Ishikawa (cell line): ENCODE results near the gene SERPINE2.

Experiments
- CEBPB ChIP-seq: IDR thresholded peaks from 2 replicates; pipeline ENCODE4 v1.6.1; 2012
- CREB1 ChIP-seq: IDR thresholded peaks from 2 replicates; pipeline ENCODE4 v1.6.1; 2012; ENCODE audit warnings: low read depth
- EGR1 ChIP-seq: IDR thresholded peaks from 2 replicates; pipeline ENCODE4 v1.6.1; 2012
- EP300 ChIP-seq: IDR thresholded peaks from 2 replicates; pipeline ENCODE4 v1.6.1; 2012; ENCODE audit warnings: borderline replicate concordance
- FOXM1 ChIP-seq: IDR thresholded peaks from 2 replicates; pipeline ENCODE4 v1.6.1; 2012; ENCODE audit warnings: low read depth, borderline replicate concordance
- MAX ChIP-seq: IDR thresholded peaks from 2 replicates; pipeline ENCODE4 v1.6.1; 2012
- NFIC ChIP-seq: IDR thresholded peaks from 2 replicates; pipeline ENCODE4 v1.6.1; 2012
- RAD21 ChIP-seq: IDR thresholded peaks from 2 replicates; pipeline ENCODE4 v1.6.1; 2012; ENCODE audit warnings: low read depth
- REST ChIP-seq: IDR thresholded peaks from 2 replicates; pipeline ENCODE4 v1.6.1; 2012; ENCODE audit warnings: low read depth, mild to moderate bottlenecking
- TAF1 ChIP-seq: IDR thresholded peaks from 2 replicates; pipeline ENCODE4 v1.6.1; 2012; ENCODE audit warnings: low read depth, mild to moderate bottlenecking
- TCF12 ChIP-seq: IDR thresholded peaks from 2 replicates; pipeline ENCODE4 v1.6.1; 2012; ENCODE audit warnings: low read depth
- TEAD4 ChIP-seq: IDR thresholded peaks from 2 replicates; pipeline ENCODE4 v1.6.1; 2012
- USF1 ChIP-seq: IDR thresholded peaks from 2 replicates; pipeline ENCODE4 v1.6.1; 2012
- YY1 ChIP-seq: IDR thresholded peaks from 2 replicates; pipeline ENCODE4 v1.6.1; 2012; ENCODE audit warnings: low read depth
- ZBTB7A ChIP-seq: IDR thresholded peaks from 2 replicates; pipeline ENCODE4 v1.6.1; 2012; ENCODE audit warnings: low read depth

The SERPINE2 gene

DNA sequence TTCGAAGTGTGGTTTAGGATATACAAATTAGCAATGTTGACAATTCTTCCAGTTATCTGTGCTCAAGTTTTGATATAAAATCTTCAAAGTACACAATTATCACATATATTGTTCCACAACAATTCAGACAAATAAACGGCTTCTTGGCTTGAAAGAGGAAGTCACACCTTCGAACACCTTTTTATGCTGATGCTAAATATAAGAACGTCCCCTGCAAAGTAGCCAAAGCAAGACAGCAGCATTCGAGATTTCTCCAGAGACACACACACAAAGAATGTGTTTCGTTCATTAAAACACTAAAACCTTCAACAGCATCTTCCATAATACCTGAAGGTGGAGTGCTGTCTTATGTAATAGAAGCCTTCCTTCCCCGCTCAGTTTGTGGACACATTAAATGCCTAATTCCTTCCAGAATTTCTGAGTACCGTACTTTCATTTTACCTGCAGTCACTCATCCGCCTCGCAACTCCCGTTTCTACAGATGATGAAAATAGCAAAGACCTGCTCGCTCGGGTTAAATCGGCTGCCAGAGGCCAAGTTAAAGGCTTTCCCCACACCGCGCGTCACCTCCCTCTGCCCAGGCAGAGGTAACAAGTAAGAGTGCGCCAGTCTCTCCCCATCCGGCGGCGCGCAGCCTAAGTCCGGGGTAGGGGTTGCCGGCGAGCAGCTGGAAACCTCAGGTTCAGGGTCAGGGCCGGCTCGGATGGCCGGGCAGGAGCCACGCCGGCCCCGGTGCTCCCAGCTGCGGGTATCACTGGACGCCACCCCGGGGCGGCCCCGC lies 847 bp downstream of the SERPINE2 start:
- TF ChIP-seq TCF12: no peak
- TF ChIP-seq RAD21: no peak
- no peak for TF ChIP-seq YY1
- TF ChIP-seq USF1: no peak

DNA sequence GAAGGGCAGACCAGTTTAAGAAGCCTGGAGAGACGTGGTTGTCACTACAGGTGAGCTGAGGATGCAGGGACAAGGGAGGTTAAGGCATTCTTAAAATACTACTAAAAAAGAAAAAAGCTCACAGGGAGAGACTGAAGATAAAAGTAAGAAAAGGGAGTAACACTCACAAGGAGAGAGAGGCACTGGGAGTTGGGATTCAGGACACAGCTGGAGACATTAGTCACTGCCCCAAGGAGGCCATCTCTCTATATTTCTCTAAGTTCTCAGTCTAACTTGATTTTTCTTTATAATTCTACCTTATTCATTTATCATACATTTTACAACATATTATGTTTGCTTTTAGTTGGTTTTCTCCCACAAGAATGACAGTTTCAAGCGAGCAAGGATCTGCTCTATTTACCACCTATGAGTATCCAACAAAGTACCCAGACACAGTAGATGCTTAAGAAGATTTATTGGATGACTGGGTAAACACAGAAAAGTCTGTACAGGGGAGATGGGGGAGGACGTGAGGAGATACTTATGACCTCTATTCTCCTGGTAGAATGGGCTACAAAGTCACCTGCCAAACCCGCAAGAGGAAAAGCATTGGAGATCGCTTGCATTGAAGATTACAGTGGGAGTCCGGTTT lies 2.2 kb downstream of the SERPINE2 start:
- TF ChIP-seq CREB1: no peak
- TF ChIP-seq TEAD4: no peak
- no peak for TF ChIP-seq RAD21

- no peak for TF ChIP-seq MAX
- TF ChIP-seq REST: no peak
- TF ChIP-seq CEBPB: no peak
- no peak for TF ChIP-seq EP300
- no peak for TF ChIP-seq USF1
- no peak for TF ChIP-seq FOXM1
- TF ChIP-seq TCF12: no peak
- no peak for TF ChIP-seq NFIC
- TF ChIP-seq TEAD4: no peak
- no peak for TF ChIP-seq CREB1
Measured at GRCh38 chr2:224034017-224034416, 5.1 kb downstream of the SERPINE2 start.

DNA sequence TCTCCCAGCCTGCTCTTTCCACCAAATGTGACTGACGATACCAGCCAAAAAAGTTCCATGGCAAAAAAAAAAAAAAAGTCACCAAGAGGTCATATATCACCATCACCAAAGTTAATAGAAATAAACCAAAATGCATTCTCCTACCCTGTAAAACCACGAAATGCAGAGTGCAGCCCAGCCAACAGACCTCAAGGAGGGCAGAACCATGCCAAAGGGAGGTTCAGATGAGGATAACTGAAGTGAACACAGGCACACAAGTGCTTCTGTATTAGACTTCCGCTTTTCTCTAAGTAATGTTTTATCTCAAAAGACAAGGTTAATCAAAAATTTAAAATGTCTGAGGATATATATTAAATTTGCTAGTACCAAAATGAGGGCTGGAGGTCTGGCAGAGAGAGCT lies 5.5 kb downstream of the SERPINE2 start:
- TF ChIP-seq CREB1: no peak

DNA sequence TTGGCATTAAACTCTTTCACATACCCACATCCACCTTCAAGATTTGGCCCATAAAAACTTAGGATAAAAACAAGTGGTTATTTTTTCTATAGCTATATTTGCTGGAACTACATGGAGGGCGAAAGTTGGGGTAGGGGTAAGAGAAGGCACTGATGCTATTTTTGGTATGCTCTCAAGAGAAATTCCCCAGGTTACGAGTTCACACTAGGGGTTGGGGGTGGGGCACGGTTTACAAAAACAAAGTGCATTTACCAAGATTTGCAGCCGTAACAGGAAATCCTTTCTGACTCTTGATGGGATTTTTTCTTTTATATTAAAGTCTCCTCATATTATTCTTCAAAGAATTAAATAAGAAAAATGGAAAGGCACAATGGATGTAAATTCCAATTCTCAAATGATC lies 6.8 kb downstream of the SERPINE2 start:
- TF ChIP-seq TEAD4: no peak
- no peak for TF ChIP-seq NFIC
- TF ChIP-seq CEBPB: no peak
- TF ChIP-seq ZBTB7A: no peak
- no peak for TF ChIP-seq EGR1
- no peak for TF ChIP-seq FOXM1
- TF ChIP-seq REST: no peak
- no peak for TF ChIP-seq CREB1
- TF ChIP-seq TAF1: no peak
- no peak for TF ChIP-seq USF1
- TF ChIP-seq YY1: no peak
- TF ChIP-seq RAD21: no peak
- TF ChIP-seq TCF12: no peak
- no peak for TF ChIP-seq EP300
- no peak for TF ChIP-seq MAX

GRCh38 chr2:224031358-224031970 lies 7.6 kb downstream of the SERPINE2 start:
- TF ChIP-seq USF1 (peak; percentile 64), REST (no peak), CEBPB (no peak), FOXM1 (no peak), NFIC (no peak), MAX (no peak), YY1 (no peak), EGR1 (no peak)
